SHP77 treated with DMSO at 0.1 percent for 48 hours (cell line): ENCODE results near the gene TAF1A.

Source experiments
- DNase-seq: peaks from one replicate; lab custom pipeline; 2025; lab: John Stamatoyannopoulos, UW

The TAF1A gene

DNA sequence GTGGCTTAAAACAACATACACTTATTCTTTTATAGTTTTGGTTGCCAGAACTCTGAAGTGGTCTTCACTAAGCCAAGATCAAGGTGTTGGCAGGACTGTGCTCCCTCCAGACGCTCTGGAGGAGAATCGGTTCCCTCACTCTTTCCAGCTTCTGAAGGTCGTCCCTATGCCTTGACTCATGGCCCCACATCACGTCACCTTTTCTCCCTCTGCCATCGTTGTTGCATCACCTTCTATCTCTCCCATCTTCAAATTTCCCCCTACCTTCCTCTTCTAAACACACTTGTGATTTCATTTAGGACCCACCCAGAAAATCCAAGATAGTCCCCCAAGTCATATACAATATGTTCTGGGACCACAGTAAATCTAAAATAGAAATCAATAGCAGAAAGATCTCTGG is 54.3 kb downstream of the TAF1A start:
- DNase-seq = no peak

DNA sequence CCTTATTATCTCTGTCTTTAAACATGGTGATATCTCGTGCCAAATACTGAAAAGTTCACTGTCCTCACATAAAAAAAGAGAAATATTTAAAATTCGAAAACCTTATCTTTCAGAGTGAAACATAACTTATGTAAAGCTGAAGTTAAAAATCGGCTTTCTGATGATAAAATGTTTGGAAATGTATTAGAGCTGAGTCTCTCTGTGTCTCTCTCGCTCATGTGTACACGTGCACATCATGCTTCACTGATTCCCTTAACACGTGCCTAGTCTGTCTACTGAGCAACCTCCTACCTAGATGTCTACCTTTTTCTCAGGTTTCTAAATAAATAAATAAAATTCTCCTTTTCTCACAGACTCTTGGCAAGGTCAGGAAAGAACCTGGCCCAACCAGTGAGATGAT is 58.9 kb downstream of the TAF1A start:
- DNase-seq = no peak

DNA sequence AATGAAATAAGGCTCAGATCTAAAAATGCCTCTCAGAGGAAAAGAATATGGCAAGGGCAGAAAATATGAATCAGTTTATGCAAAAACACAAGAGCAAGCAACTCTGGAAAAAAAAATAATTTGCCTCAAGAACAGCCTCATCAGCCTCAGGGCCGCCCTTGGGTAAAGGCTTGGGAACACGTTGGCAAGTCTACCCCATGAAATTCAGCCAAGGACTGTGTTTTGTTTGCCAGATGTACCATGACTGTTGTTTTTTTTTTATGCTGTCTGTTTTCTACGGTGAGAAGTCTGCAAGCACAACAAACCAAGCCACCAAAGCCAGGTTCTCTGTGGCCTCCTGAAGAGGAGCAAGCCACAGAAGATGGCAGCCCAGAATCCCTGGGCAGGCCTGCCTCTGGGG is 59.8 kb downstream of the TAF1A start:
- DNase-seq = no peak

- DNase-seq = no peak
Observed at GRCh38 chr1:222529181-222529580, 60.6 kb downstream of the TAF1A start.

GRCh38 chr1:222525951-222526350 is 63.8 kb downstream of the TAF1A start:
- no peak for DNase-seq

GRCh38 chr1:222523852-222524251 is 65.9 kb downstream of the TAF1A start:
- no peak for DNase-seq

DNA sequence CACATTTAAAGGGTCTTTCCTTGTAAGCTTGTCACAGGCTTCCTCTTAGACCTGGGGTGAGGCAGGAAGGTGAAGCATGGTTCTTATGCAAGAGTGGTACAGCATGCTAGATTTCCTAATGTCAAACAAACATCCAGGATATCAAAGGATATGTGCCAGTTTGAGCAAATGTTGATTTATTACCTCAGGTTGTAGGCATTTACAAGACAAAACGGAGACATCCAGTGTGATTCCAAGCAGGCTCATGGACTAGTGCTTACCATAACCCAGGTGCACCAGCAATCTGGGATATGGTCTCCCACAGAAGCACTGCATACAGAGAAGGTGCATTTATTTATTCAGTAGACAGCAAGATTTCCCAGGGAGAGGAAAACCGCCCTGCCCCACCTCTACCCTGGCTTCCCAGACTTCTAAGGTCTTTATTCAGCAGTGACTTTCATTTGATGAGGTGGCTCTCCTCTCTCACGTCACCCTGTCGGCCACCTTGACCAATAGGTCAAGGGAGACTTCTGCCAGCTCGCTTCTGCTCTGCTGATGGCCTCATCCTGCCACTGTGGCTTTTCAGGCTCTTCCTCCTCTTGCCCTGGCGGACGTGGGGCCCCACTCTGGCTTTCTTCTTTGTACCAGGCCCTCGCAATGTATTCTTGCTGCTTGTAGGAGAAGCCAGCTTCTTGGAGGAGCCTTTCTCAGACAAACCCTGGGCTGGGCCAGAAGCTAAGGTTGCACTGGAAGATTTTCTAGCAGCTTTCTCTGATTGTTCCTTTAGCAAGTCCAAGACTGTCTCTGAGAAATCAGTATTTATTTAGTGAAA is 67.4 kb downstream of the TAF1A start:
- no peak for DNase-seq

- no peak for DNase-seq
Observed at GRCh38 chr1:222521299-222522104, 68.2 kb downstream of the TAF1A start.
